ENCODE results near the gene DUSP15.
"Not testable (repeated sequence)": the region's sequence is repeated elsewhere in the genome, so short reads cannot be mapped to it uniquely, and the experiment has no call there.

The DUSP15 gene

GRCh38 chr20:31819083-31819784 is 51.1 kb downstream of the DUSP15 start, which contains the start of gene MYLK2:
MYLK2 (plus strand) TSS chr20:31819356; CDS start chr20:31819581, 225 bp downstream.
- DNase-seq, result no peak

- DNase-seq, result no peak
Observed at GRCh38 chr20:31818376-31818908, 51.9 kb downstream of the DUSP15 start.

DNA sequence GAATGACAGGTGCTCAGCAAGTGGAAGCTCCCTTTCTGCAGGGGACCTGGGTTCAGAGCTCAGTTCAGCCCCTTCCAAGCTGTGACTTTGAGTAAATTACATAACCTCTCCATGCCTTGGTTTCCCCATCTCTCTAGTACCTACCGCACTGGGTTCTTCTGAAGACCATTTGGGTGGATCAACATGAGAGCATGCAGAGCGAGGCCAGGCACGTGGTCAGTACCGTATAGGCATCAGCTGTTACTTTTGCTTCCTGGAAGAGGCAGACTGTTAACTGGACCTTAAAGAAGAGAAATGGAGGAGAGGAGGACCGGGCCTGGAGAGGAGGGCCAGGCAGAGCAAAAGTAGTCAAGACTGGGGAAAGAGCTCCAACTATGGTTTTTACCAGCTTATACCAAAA is 52.9 kb downstream of the DUSP15 start:
- DNase-seq, result no peak

DNA sequence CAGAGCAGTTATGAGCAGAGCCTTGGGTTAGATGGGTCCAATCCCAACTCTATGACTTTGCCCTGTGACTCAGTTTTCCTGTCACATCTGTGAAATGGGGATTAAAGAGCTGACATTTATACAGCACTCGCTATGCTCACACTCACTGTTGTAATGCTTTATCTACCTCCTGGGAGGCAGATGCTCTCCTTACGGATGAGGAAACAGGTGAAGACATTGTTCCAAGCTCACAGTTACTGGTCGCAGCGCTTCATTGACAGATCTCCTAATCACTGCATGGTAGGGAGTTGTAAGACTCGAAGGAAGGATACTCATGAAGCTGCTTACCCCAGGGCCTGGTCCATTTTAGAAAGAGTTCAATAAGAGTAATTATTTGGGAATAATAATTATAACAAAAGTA is 54.1 kb downstream of the DUSP15 start:
- DNase-seq, result no peak

GRCh38 chr20:31815408-31816188 is 54.7 kb downstream of the DUSP15 start:
- no peak for DNase-seq

- DNase-seq, result not testable (repeated sequence)
Observed at GRCh38 chr20:31814142-31814541, 56.2 kb downstream of the DUSP15 start.

DNA sequence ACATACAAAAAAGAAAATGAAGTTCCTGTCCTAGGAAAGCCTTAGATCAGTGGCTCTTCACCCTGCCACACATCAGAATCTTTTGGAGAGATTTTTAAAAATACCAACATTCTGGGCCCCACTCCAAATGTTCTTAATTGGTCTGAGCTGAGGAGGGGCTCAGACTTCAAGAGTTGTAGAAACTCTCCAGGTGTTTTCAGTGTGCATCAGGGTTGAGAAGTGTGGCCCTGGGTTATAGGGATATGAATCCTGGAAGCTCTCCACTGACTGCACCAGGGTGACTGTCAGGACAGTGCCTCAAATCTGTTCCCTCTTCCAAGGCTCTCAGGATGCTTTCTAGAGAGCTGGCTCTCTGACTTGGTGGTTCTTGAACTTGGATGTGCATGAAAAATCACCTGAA is 56.7 kb downstream of the DUSP15 start:
- no peak for DNase-seq

GRCh38 chr20:31811796-31812728 is 58.3 kb downstream of the DUSP15 start:
- no peak for DNase-seq

GRCh38 chr20:31811198-31811597 is 59.1 kb downstream of the DUSP15 start:
- no peak for DNase-seq
